GM19023 (cell line): ENCODE data around the gene SYNPO2.
"Not testable (repeated sequence)": the region's sequence is repeated elsewhere in the genome, so short reads cannot be mapped to it uniquely, and the experiment has no call there.

Source experiments
- ATAC-seq: cut with Tn5 transposase; IDR thresholded peaks from one replicate; pipeline ENCODE4 v1.9.1; 2021; ENCODE audit warnings: mild to moderate bottlenecking, moderate library complexity; ENCODE audit not compliant: unreplicated experiment

SYNPO2 gene

GRCh38 chr4:118995693-118996391 is 107.2 kb downstream of the SYNPO2 start:
- ATAC-seq, result no peak

GRCh38 chr4:118997601-118998000 is 108.9 kb downstream of the SYNPO2 start:
- ATAC-seq, result no peak

DNA sequence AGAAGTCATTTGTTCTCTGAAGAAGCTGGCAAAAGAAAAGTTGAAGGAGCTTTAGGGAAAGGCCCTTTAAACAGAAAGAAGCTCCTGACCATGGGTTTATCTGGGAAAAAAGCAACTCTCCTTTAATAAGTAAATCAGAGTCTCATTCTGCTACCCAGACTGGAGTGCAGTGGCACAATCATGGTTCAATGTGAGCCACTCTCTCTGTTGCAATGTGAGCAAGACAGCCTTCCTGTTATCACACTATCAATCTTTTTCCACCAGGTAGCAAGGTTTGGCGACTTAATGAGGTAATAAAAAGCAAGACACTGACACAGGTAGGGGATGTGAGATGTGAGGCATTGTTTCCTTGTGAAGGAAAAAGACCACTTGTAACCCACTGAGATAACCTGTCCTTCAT is 111.3 kb downstream of the SYNPO2 start:
- ATAC-seq, result no peak

DNA sequence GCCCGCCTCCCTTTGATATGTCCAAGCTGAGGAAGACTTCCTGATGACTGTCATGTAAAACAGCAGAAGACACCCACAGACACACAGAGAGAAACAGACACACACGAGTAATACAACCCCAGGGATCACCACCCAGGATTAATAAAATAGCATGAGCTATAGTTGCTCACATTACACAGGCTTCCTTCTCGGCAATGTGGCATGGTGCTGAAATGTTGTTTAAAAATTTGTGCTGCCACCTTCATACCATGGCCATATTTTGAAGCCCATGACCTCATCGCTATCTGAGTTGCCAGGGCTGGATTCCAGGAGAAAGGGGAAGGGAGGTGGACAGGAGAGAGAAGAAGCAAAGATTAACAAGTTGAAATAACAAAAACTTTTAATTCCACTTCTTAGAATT is 111.7 kb downstream of the SYNPO2 start:
- no peak for ATAC-seq

DNA sequence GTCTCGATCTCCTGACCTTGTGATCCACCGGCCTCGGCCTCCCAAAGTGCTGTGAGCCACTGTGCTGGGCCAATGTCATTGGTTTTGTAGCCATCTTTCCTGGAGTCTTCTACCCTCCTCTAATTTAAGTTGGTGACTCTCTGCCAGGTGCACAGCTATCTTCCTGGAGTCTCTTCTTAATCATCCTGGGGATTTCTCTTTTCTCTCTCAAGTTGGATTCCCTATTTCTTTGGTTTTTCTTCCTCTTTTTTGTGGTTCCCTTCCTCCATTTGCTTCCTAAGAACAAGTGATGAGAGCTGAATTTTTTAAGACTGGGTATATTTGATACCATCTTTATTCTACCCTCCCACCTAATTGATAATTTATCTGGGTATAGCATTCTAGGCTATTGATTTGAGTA is 113.8 kb downstream of the SYNPO2 start:
- no peak for ATAC-seq

DNA sequence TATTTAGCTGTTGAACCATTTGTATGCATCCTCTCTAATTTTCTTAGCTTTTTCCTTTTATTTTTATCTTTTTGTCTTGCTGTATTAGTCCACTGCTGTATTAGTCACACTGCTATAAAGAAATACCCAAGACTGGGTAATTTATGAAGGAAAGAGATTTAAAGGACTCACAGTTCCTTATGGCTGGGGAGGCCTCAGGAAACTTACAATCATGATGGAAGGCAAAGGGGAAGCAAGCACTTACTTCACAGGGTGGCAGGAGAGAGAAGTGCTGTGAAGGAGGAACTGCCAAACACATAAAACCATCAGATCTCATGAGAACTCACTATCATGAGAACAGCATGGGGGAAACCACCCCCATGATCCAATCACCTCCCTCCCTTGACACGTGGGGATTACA is 114.3 kb downstream of the SYNPO2 start:
- not testable (repeated sequence) for ATAC-seq

DNA sequence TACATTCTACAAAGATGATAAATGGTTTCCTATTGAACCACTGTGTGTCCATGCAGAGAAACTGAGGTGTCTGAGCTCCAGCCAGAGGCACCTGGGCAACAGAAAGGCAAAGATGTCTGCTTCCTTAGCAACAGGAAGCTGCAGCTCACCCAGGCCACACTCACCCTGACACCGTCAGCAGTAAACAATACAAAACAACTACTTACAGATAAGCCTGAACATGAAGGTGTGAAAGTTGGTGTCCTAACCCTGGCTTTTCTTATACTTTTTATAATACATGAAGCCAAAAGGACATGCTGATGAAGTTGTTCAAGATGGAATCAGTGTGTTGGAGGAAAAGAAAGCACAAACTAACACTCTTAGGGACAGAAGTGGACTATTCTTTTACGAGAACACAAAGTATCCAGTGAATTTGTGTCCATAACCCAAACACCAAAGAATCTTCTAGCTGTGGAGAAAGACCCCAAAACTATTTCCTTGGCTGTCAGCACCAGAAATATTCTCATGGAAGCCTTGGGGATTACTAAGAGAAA is 117.3 kb downstream of the SYNPO2 start:
- ATAC-seq, result no peak

DNA sequence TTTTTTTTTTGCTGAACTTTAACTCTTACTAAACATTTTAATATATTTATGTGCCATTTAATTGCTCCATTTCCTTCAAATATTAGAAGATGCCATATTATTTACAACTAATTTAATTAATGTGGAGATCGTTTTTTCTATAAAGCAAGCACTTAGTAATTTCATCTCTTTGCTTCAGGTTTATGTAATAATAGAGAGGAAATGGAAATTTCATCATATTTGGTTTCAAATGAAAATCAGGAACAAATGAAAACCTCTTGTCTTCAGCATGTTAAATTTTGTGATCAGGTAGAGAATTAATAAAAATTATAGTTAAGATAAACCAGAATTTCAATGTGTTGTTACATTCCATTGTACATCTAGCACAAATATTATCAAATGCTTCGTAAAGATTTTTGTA is 120.1 kb downstream of the SYNPO2 start:
- ATAC-seq, result no peak

- ATAC-seq, result not testable (repeated sequence)
Measured at GRCh38 chr4:119010221-119010620, 121.6 kb downstream of the SYNPO2 start.

DNA sequence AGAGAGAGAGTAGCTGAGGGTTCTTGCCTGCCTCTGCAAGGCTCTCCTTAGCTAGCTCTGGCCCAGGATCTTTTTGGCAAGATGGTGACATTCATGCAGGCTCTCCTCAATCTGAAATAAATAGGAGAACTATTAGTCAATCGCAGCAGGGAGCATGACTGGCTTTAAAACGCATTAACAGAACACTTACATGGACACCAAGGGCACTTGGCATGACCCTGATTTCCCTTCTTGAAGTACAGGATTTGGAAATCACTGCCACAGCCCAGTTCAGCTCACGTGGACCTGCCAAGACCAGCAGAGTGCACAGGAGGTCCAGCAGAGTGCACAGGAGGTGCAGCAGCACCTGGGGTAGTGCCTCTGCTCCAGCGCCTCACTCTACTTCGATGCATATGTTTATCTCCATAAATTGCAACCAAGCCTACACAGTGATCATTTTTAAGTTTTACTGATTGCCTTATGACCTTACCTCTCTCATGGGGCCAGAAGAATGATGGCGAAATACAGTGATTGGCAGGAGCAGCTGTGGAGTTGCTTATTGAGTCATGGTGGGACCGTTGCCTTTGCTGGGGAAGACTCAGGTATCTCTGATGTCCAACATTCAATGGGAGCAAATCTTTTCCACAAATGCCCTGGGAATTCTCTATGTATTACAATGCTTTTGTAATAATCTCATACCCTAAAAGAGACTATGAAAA is 122.4 kb downstream of the SYNPO2 start:
- ATAC-seq, result no peak

GRCh38 chr4:119011607-119011988 is 122.9 kb downstream of the SYNPO2 start:
- no peak for ATAC-seq

GRCh38 chr4:119014658-119015057 is 126.0 kb downstream of the SYNPO2 start:
- no peak for ATAC-seq

GRCh38 chr4:119016636-119017035 is 128.0 kb downstream of the SYNPO2 start:
- no peak for ATAC-seq

- no peak for ATAC-seq
Measured at GRCh38 chr4:119017636-119018035, 129.0 kb downstream of the SYNPO2 start.

GRCh38 chr4:119020158-119020557 is 131.5 kb downstream of the SYNPO2 start:
- ATAC-seq, result no peak

DNA sequence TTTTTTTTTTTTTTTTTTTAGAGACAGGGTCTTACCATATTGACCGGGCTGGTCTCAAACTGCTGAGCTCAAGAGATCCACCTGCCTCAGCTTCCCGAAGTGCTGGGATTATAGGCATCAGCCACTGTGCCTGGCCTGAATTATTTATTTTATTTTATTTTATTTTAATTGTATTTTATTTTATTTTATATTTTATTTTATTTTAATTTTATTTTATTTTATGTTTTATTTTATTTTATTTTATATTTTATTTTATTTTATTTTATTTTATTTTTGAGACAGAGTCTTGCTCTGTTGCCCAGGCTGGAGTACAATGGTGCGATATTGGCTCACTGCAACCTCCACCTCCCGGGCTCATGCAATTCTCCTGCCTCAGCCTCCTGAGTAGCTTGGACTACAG is 133.9 kb downstream of the SYNPO2 start:
- ATAC-seq, result not testable (repeated sequence)

DNA sequence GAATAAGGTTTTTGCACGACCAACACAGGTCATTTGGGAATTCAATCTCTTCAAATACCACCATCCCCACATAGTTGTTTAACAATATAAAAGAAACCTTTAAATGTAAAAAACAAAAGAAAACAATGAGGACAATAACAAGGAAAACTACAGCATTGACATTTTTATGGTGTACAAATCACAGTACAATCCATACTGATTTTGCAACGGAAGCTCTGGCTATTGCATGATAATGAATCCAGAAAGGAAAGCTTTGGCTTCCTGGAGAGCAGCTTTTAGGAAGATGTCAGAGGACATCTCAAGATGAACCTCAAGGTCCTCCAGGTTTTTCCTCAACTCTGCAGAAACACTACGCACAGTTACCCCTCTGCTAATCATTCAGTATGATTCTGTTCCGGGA is 135.4 kb downstream of the SYNPO2 start:
- ATAC-seq, result no peak

GRCh38 chr4:119025420-119025819 is 136.8 kb downstream of the SYNPO2 start:
- ATAC-seq, result no peak

GRCh38 chr4:119025916-119026661 is 137.4 kb downstream of the SYNPO2 start:
- no peak for ATAC-seq

DNA sequence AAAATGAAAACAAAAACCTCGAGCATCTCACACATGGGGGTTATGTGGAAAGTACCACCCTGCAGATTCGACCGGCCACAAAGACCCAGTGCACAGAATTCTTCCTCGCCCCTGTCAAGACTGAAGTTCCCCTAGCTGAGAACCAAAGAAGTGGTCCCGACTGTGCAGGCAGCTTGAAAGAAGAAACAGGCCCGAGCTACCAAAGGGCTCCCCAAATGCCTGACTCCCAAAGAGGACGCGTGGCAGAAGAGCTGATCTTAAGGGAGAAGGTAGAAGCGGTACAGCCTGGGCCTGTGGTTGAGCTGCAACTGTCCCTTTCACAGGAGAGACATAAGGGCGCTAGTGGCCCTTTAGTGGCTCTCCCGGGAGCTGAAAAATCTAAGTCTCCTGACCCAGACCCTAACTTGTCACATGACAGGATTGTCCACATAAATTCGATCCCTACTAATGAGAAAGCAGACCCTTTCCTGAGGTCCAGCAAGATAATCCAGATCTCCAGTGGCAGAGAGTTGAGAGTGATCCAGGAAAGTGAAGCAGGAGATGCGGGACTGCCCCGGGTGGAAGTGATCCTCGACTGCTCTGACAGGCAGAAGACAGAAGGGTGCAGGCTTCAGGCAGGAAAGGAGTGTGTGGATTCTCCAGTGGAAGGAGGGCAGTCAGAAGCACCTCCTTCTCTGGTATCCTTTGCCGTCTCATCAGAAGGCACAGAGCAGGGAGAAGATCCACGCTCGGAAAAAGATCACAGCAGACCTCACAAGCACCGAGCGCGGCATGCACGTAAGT is 138.2 kb downstream of the SYNPO2 start:
- no peak for ATAC-seq

DNA sequence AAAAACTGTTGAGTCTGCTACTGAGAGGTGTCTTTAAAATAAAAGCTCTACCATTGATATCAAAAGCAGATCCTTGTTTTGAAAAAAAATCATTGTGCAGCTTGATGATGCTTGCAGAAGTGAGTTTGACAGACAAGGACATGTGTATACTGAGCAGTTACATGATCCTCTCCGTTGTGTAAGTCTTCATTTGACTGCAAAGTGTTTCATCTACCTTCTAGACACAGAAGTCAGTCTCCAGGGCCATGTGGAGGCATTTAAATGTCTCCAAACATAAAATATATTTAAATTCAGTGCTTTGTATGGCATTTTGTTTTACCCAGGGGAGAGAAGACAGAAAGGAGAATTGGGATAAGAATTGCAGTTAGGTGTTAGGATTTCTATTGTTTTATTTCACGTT is 139.2 kb downstream of the SYNPO2 start:
- no peak for ATAC-seq
